ENCODE data around the gene MACROD1.
"Not testable (repeated sequence)": the region's sequence is repeated elsewhere in the genome, so short reads cannot be mapped to it uniquely, and the experiment has no call there.

DNA sequence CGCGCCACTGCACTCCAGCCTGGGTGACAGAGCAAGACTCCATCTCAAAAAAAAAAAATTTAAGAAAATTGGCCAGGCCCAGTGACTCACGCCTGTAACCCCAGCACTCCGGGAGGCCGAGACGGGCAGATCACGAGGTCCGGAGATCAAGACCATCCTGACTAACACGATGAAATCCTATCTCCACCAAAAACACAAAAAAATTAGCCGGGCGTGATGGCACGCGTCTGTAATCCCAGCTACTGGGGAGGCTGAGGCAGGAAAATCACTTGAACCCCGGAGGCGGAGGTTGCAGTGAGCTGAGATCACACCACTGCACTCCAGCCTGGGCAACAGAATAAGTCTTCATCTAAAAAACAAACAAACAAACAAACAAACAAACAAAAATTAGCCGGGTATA, 3.1 kb downstream of the MACROD1 start:
- TF ChIP-seq, protein P1, sequence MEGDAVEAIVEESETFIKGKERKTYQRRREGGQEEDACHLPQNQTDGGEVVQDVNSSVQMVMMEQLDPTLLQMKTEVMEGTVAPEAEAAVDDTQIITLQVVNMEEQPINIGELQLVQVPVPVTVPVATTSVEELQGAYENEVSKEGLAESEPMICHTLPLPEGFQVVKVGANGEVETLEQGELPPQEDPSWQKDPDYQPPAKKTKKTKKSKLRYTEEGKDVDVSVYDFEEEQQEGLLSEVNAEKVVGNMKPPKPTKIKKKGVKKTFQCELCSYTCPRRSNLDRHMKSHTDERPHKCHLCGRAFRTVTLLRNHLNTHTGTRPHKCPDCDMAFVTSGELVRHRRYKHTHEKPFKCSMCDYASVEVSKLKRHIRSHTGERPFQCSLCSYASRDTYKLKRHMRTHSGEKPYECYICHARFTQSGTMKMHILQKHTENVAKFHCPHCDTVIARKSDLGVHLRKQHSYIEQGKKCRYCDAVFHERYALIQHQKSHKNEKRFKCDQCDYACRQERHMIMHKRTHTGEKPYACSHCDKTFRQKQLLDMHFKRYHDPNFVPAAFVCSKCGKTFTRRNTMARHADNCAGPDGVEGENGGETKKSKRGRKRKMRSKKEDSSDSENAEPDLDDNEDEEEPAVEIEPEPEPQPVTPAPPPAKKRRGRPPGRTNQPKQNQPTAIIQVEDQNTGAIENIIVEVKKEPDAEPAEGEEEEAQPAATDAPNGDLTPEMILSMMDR (IDR thresholded peaks at IDR 0.05) = not testable (repeated sequence)
- not testable (repeated sequence) for TF ChIP-seq POLR2A (IDR thresholded peaks at IDR 0.05)

Measured in Peyer's patch (tissue), 4 donors.